Activated naive CD8-positive, alpha-beta T cell (primary cell): Measurements from ENCODE around the gene TMEM131.
A peak's percentile ranks its signal among the peaks of the same experiment; 100 is the strongest.
"Not testable (repeated sequence)": the region's sequence is repeated elsewhere in the genome, so short reads cannot be mapped to it uniquely, and the experiment has no call there.

Experiments
- H3K27ac Mint-ChIP-seq: one replicate; pipeline ENCODE4 v1.8.0; 2021; ENCODE audit warnings: mixed read lengths
- H3K27me3 Mint-ChIP-seq: one replicate; pipeline ENCODE4 v1.8.0; 2021; ENCODE audit warnings: mixed read lengths
- H3K36me3 Mint-ChIP-seq: one replicate; pipeline ENCODE4 v1.8.0; 2021; ENCODE audit warnings: mixed read lengths
- H3K4me1 Mint-ChIP-seq: one replicate; pipeline ENCODE4 v1.8.0; 2021; ENCODE audit warnings: low read depth, mixed read lengths
- H3K4me3 Mint-ChIP-seq: one replicate; pipeline ENCODE4 v1.8.0; 2021; ENCODE audit warnings: mild to moderate bottlenecking, mixed read lengths
- H3K9me3 Mint-ChIP-seq: one replicate; pipeline ENCODE4 v1.8.0; 2021; ENCODE audit warnings: low read depth, mixed read lengths

TMEM131 gene

DNA sequence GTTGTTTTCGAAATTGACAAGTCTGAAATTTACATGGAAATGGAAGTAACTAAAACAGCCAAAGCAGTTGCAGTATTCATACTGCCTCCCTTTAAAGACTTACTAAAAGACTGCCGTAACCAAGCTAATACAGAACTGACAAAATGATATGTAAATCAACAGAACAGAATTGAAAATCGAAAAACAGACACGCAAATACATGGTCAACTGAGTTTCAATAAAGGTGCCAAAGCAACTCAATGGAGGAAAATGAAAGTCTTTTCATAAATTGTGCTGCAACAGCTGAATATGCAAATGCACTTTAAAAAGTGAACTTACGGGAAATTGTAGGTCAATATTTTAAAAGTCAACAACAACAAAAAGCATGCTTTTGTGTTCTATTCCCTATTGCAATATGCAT, 34.2 kb downstream of the TMEM131 start:
- Mint-ChIP-seq H3K9me3 (no peaks in the 10 kb centered on the region), H3K27ac (no peak overlapping the region), H3K4me3 (no peak overlapping the region), H3K36me3 (no peaks in the 10 kb centered on the region), H3K27me3 (no peaks in the 10 kb centered on the region), H3K4me1 (peaks cover 75% of the 10 kb centered on the region)

- H3K27me3 Mint-ChIP-seq = no peaks in the 10 kb centered on the region
- peak overlapping the region; percentile 4 for H3K27ac Mint-ChIP-seq
- no peak overlapping the region for H3K4me3 Mint-ChIP-seq
- H3K4me1 Mint-ChIP-seq = peaks cover 80% of the 10 kb centered on the region
- H3K36me3 Mint-ChIP-seq = peaks cover 2% of the 10 kb centered on the region
- H3K9me3 Mint-ChIP-seq = no peaks in the 10 kb centered on the region
Measured at GRCh38 chr2:97958184-97958583, 37.6 kb downstream of the TMEM131 start.

GRCh38 chr2:97957432-97958183, 38.1 kb downstream of the TMEM131 start:
- H3K27me3 Mint-ChIP-seq = no peaks in the 10 kb centered on the region
- H3K36me3 Mint-ChIP-seq = peaks cover 2% of the 10 kb centered on the region
- no peaks in the 10 kb centered on the region for H3K9me3 Mint-ChIP-seq
- H3K4me1 Mint-ChIP-seq = peaks cover 76% of the 10 kb centered on the region
- H3K4me3 Mint-ChIP-seq = peak overlapping the region; percentile 38
- H3K27ac Mint-ChIP-seq = peak overlapping the region; percentile 4

DNA sequence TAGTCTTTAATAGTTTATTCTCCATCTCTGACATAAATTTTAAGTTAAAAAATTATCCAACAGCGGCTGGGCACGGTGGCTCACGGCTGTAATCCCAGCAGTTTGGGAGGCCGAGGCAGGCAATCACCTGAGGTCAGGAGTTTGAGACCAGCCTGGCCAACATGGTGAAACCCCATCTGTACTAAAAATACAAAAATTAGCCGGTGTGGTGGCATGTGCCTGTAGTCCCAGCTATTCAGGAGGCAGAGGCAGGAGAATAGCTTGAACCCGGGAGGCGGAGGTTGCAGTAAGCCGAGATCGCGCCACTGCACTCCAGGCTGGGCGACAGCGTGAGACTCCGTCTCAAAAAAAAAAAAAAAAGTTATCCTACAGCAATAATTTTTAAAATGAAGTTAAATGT, 39.0 kb downstream of the TMEM131 start:
- H3K4me1 Mint-ChIP-seq = peaks cover 79% of the 10 kb centered on the region
- not testable (repeated sequence) for H3K9me3 Mint-ChIP-seq, H3K4me3 Mint-ChIP-seq, H3K27ac Mint-ChIP-seq, H3K36me3 Mint-ChIP-seq, H3K27me3 Mint-ChIP-seq

DNA sequence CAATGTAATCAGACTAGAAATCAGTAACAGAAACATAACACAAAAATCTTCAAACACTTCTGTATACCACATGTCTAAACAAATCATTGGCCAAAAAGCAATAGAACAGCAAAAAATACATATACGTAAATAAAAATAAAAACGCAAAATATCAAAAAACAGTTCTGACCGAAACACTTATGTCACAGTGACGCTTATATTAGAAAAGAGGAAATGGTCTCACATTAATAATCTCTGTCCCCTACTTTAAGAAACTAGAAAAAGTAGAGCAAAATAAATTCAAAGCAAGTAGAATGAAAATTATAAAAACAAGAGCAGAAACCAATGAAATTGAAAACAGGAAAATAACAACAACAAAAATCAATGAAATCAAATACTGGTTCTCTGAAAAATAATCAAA, 41.9 kb downstream of the TMEM131 start:
- peaks cover 5% of the 10 kb centered on the region for H3K36me3 Mint-ChIP-seq
- H3K4me3 Mint-ChIP-seq = peak overlapping the region; percentile 2
- H3K9me3 Mint-ChIP-seq = no peaks in the 10 kb centered on the region
- H3K27ac Mint-ChIP-seq = no peak overlapping the region
- H3K27me3 Mint-ChIP-seq = no peaks in the 10 kb centered on the region
- peaks cover 75% of the 10 kb centered on the region for H3K4me1 Mint-ChIP-seq

DNA sequence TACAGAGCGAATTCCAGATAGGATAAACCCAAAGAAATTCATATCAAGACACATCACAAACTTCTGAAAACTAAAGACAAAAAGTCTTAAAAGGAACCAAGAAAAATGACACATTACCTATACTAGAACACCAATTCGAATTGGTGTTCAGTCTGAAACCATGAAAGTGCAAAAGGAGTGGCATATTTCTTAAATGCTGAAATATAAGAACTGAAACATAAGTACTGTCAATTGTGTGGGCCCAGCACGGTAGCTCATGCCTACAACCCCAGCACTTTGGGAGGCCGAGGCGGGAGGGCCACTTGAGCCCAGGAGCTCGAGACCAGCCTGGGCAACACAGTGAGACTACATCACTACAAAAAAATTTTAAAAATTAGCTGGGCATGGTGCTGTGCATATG, 43.4 kb downstream of the TMEM131 start:
- Mint-ChIP-seq H3K27ac (no peak overlapping the region), H3K4me1 (peaks cover 68% of the 10 kb centered on the region), H3K27me3 (no peaks in the 10 kb centered on the region), H3K9me3 (no peaks in the 10 kb centered on the region), H3K36me3 (peaks cover 7% of the 10 kb centered on the region), H3K4me3 (no peak overlapping the region)

- Mint-ChIP-seq H3K36me3 (peaks cover 7% of the 10 kb centered on the region), H3K27ac (no peak overlapping the region), H3K9me3 (no peaks in the 10 kb centered on the region), H3K4me3 (no peak overlapping the region), H3K4me1 (peaks cover 76% of the 10 kb centered on the region), H3K27me3 (no peaks in the 10 kb centered on the region)
Measured at GRCh38 chr2:97951155-97951680, 44.5 kb downstream of the TMEM131 start.

DNA sequence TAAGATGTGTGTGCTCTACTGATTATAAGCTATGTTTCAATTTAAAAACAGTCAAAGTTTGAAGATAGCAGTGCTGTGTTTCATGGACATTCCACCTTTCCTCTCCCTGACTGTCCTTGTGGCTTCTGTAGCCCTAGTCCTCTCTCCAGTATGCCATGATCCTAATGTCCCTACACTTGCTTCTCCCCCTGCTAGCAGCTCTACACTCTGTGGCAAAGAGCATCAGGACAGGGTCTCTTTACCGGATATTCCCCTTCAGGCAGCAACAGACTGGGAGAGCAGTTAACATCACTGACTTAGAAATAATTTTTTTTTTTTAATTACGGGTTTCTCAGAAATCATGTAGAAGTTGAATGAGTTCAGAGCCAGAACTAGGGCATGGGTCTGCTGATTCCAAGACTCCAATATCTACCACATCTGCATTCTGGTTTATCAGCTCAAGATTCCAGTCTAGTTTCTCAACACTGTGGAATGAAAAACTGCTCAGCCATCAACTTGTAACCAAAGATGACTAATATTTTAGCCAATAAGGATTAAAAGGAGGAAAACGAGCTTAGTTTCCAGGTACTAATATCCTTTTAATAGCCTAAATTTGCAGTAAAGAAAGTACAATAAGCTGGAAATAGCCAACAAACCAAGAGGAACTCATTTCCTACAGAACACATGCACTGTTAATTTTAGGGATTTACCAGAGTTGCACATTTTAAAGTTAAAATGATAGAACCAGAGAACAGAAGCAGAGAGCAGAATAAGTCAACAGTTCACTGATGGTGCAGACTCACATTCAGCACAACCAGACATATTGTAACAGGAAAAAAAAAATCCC, 45.2 kb downstream of the TMEM131 start:
- Mint-ChIP-seq H3K4me1 (peaks cover 72% of the 10 kb centered on the region), H3K27ac (no peak overlapping the region), H3K27me3 (no peaks in the 10 kb centered on the region), H3K36me3 (peaks cover 7% of the 10 kb centered on the region), H3K4me3 (no peak overlapping the region), H3K9me3 (no peaks in the 10 kb centered on the region)

GRCh38 chr2:97948926-97949325, 46.8 kb downstream of the TMEM131 start:
- H3K27ac Mint-ChIP-seq = no peak overlapping the region
- H3K36me3 Mint-ChIP-seq = peaks cover 5% of the 10 kb centered on the region
- H3K4me3 Mint-ChIP-seq = no peak overlapping the region
- no peaks in the 10 kb centered on the region for H3K27me3 Mint-ChIP-seq
- H3K4me1 Mint-ChIP-seq = peaks cover 74% of the 10 kb centered on the region
- peaks cover 7% of the 10 kb centered on the region for H3K9me3 Mint-ChIP-seq

GRCh38 chr2:97945791-97946190, 50.0 kb downstream of the TMEM131 start:
- Mint-ChIP-seq H3K4me3 (no peak overlapping the region), H3K27ac (no peak overlapping the region), H3K4me1 (peaks cover 55% of the 10 kb centered on the region), H3K27me3 (no peaks in the 10 kb centered on the region), H3K9me3 (peaks cover 9% of the 10 kb centered on the region), H3K36me3 (peaks cover 14% of the 10 kb centered on the region)

GRCh38 chr2:97936881-97937280, 58.9 kb downstream of the TMEM131 start:
- peaks cover 9% of the 10 kb centered on the region for H3K36me3 Mint-ChIP-seq
- no peaks in the 10 kb centered on the region for H3K27me3 Mint-ChIP-seq
- H3K27ac Mint-ChIP-seq = no peak overlapping the region
- H3K4me3 Mint-ChIP-seq = peak overlapping the region; percentile 2
- peaks cover 71% of the 10 kb centered on the region for H3K4me1 Mint-ChIP-seq
- H3K9me3 Mint-ChIP-seq = peaks cover 4% of the 10 kb centered on the region

- H3K27ac Mint-ChIP-seq = no peak overlapping the region
- H3K27me3 Mint-ChIP-seq = no peaks in the 10 kb centered on the region
- H3K4me3 Mint-ChIP-seq = no peak overlapping the region
- peaks cover 76% of the 10 kb centered on the region for H3K4me1 Mint-ChIP-seq
- H3K9me3 Mint-ChIP-seq = peaks cover 4% of the 10 kb centered on the region
- peaks cover 5% of the 10 kb centered on the region for H3K36me3 Mint-ChIP-seq
Measured at GRCh38 chr2:97936199-97936598, 59.5 kb downstream of the TMEM131 start.

GRCh38 chr2:97935719-97936161, 60.0 kb downstream of the TMEM131 start:
- Mint-ChIP-seq H3K27me3 (no peaks in the 10 kb centered on the region), H3K36me3 (peaks cover 5% of the 10 kb centered on the region), H3K9me3 (peaks cover 4% of the 10 kb centered on the region), H3K4me3 (no peak overlapping the region), H3K4me1 (peaks cover 80% of the 10 kb centered on the region), H3K27ac (no peak overlapping the region)

DNA sequence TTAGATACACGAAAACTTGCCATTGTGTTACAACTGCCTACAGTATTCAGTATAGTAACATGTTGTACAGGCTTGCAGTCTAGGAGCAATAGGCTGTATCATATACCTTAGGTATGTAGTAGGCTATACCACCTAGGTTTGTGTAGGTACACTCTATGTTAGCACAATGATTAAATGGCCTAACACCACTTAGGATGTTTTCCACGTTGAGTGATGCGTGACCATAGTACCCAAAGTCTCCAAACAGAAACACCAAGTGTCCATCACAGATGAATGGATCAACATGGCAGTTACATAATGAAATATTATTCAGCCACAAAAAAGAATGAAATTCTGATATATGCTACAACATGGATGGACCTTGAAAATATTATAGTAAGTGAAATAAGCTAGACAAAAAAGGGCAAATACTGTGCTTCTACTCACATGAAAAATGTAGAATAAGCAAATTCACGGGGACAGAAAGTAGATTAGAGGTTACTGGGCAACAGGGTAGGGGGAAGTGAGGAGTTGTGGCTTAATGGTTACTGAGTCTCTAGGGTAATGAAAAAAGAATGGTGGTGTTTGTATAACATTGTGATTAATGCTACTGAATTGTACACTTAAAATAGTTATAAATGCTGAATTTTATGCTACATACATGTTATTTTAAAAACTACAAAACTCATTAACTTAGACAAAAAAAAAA, 62.6 kb downstream of the TMEM131 start:
- H3K36me3 Mint-ChIP-seq = no peaks in the 10 kb centered on the region
- H3K9me3 Mint-ChIP-seq = peaks cover 4% of the 10 kb centered on the region
- no peaks in the 10 kb centered on the region for H3K27me3 Mint-ChIP-seq
- H3K27ac Mint-ChIP-seq = no peak overlapping the region
- peaks cover 77% of the 10 kb centered on the region for H3K4me1 Mint-ChIP-seq
- no peak overlapping the region for H3K4me3 Mint-ChIP-seq

DNA sequence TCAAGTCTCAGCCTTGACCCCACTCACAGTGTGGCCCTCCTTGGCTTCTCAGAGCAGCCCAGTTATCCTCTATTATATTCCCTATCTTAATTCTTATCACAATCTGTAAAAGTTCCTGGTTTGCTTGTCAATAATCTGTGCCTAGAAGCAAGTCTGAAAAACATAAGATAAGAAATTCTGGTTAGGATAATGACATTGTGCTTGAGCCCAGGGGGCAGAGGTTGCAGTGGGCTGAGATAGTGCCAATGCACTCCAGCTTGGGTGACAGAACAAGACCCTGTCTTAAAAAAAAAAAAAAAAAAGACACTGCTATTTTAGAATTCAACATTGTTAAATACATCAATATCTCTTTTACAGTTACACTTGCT, 63.9 kb downstream of the TMEM131 start:
- no peak overlapping the region for H3K27ac Mint-ChIP-seq
- H3K9me3 Mint-ChIP-seq = peaks cover 4% of the 10 kb centered on the region
- peaks cover 69% of the 10 kb centered on the region for H3K4me1 Mint-ChIP-seq
- H3K4me3 Mint-ChIP-seq = no peak overlapping the region
- no peaks in the 10 kb centered on the region for H3K36me3 Mint-ChIP-seq
- H3K27me3 Mint-ChIP-seq = no peaks in the 10 kb centered on the region
